A673 (cell line): Measurements from ENCODE around the gene SDK1. TPM values are rescaled to one million over a fixed set of nuclear protein-coding genes. Genes with fewer than 3 reads are reported as not detected.
A peak's percentile ranks its signal among the peaks of the same experiment; 100 is the strongest.

Experiments used
- BruUV-seq: library from RNA; stranded (reverse); fragments of 400-500 nt; replicated peaks from 2 replicates; lab custom pipeline; 2021; lab: Mats Ljungman, UMichigan
- CTCF ChIA-PET: fragments of 300-600 bp; sonication (Branson Sonifier 250); formaldehyde crosslinking; loops from one replicate; lab custom pipeline; 2022; ENCODE audit warnings: antibody characterized with exemption; lab: Charles Lee
- POLR2A ChIA-PET: fragments of 300-600 bp; sonication (Branson Sonifier 250); formaldehyde crosslinking; loops from one replicate; lab custom pipeline; 2022; ENCODE audit warnings: antibody characterized with exemption; ENCODE audit not compliant: low non-redundant PET; lab: Charles Lee
- DNase-seq: peaks from one replicate; pipeline ENCODE4 v3.0.0-alpha.2; 2015; ENCODE audit warnings: low spot score
- H3K27ac ChIP-seq: fragments of 200-600 bp; sonication (generic); 2 replicates; pipeline ENCODE4 v1.5.1; 2016; ENCODE audit warnings: mixed run types, low read depth, mild to moderate bottlenecking, mixed read lengths, antibody characterized with exemption, low read length; ENCODE audit not compliant: poor library complexity, severe bottlenecking
- H3K27me3 ChIP-seq: fragments of 200-600 bp; sonication (generic); replicated peaks from 2 replicates; pipeline ENCODE4 v1.6.1; 2017; ENCODE audit warnings: mixed run types, low read depth, mild to moderate bottlenecking, mixed read lengths, antibody characterized with exemption, low read length; ENCODE audit not compliant: insufficient read depth, poor library complexity
- H3K36me3 ChIP-seq: fragments of 200-600 bp; sonication (generic); 2 replicates; pipeline ENCODE4 v1.6.1; 2016; ENCODE audit warnings: mixed run types, mild to moderate bottlenecking, mixed read lengths, antibody characterized with exemption, low read length; ENCODE audit not compliant: insufficient read depth, poor library complexity, severe bottlenecking
- H3K4me1 ChIP-seq: fragments of 200-600 bp; sonication (generic); 2 replicates; pipeline ENCODE4 v1.6.1; 2017; ENCODE audit warnings: mixed run types, mild to moderate bottlenecking, mixed read lengths, antibody characterized with exemption, low read length; ENCODE audit not compliant: insufficient read depth, poor library complexity, severe bottlenecking
- H3K4me3 ChIP-seq: fragments of 200-600 bp; sonication (generic); 2 replicates; pipeline ENCODE4 v1.5.1; 2016; ENCODE audit warnings: low read depth, mixed run types, mild to moderate bottlenecking, mixed read lengths, low read length; ENCODE audit not compliant: poor library complexity, severe bottlenecking
- H3K9me3 ChIP-seq: fragments of 200-600 bp; sonication (generic); 2 replicates; pipeline ENCODE4 v1.6.1; 2016; ENCODE audit warnings: mixed run types, low read depth, mild to moderate bottlenecking, mixed read lengths, antibody characterized with exemption, low read length; ENCODE audit not compliant: poor library complexity, severe bottlenecking
- CTCF ChIP-seq: fragments of 300-800, 200-600 bp; sonication (generic); conservative IDR thresholded peaks from 2 replicates; pipeline ENCODE4 v1.5.1; 2017; ENCODE audit warnings: low read depth, mild to moderate bottlenecking, antibody characterized with exemption, low read length, moderate library complexity, mixed read lengths
- EZH2 ChIP-seq: fragments of 200-600 bp; sonication (generic); IDR thresholded peaks from 2 replicates; pipeline ENCODE4 v1.6.1; 2017; ENCODE audit warnings: borderline replicate concordance, low read depth, mild to moderate bottlenecking, mixed read lengths, antibody characterized with exemption, low read length; ENCODE audit not compliant: poor library complexity, severe bottlenecking
- intact Hi-C: fragments of 100-400 bp; cut with micrococcal nuclease; formaldehyde crosslinking; loops from one replicate; pipeline ENCODE4 v1.10.0; 2022; ENCODE audit not compliant: unreplicated experiment
- total RNA-seq: library from RNA; stranded (reverse); gene quantifications from 2 replicates; pipeline ENCODE4 v1.2.3, GENCODE V29; 2021

Gene SDK1
- total RNA-seq, 1 experiment from 2014 or later, result 14.7 TPM

- DNase-seq, result no peak
- BruUV-seq, result no TSS peak
- ChIA-PET CTCF (no interaction called here), POLR2A (interaction anchor here (0.6 kb wide), 1 partner anchor 541 kb away, joined by 3 read pairs; no protein-coding TSS in a partner anchor)
- H3K9me3 ChIP-seq, result no peaks in the 10 kb centered on the region
- no peaks in the 10 kb centered on the region for H3K27me3 ChIP-seq
- no peaks in the 10 kb centered on the region for H3K36me3 ChIP-seq
- no peaks in the 10 kb centered on the region for H3K4me1 ChIP-seq
- H3K4me3 ChIP-seq, result no peak overlapping the region
- H3K27ac ChIP-seq, result no peak overlapping the region
- intact Hi-C loops, result no loop called here
- TF ChIP-seq EZH2 (no peak), CTCF (no peak)
These were observed 739.3 kb downstream of the SDK1 start for GRCh38 chr7:4040109-4040928.

GRCh38 chr7:4042402-4043045 is 741.5 kb downstream of the SDK1 start:
- DNase-seq, result peak; percentile 25
- CTCF ChIA-PET, result no interaction called here
- H3K4me1 ChIP-seq, result no peaks in the 10 kb centered on the region
- H3K9me3 ChIP-seq, result no peaks in the 10 kb centered on the region
- no peak for TF ChIP-seq CTCF
- TF ChIP-seq EZH2, result no peak
- H3K27ac ChIP-seq, result no peak overlapping the region
- BruUV-seq, result no TSS peak
- H3K36me3 ChIP-seq, result no peaks in the 10 kb centered on the region
- H3K4me3 ChIP-seq, result no peak overlapping the region
- POLR2A ChIA-PET, result no interaction called here
- H3K27me3 ChIP-seq, result no peaks in the 10 kb centered on the region
- intact Hi-C loops, result no loop called here

GRCh38 chr7:4043988-4044387 is 742.9 kb downstream of the SDK1 start:
- ChIA-PET POLR2A (no interaction called here), CTCF (no interaction called here)
- no peak for TF ChIP-seq EZH2
- TF ChIP-seq CTCF, result no peak
- H3K9me3 ChIP-seq, result no peaks in the 10 kb centered on the region
- no peak for DNase-seq
- BruUV-seq, result no TSS peak
- no peak overlapping the region for H3K4me3 ChIP-seq
- intact Hi-C loops, result no loop called here
- no peaks in the 10 kb centered on the region for H3K27me3 ChIP-seq
- H3K4me1 ChIP-seq, result no peaks in the 10 kb centered on the region
- H3K36me3 ChIP-seq, result no peaks in the 10 kb centered on the region
- H3K27ac ChIP-seq, result no peak overlapping the region
